CD4-positive, alpha-beta T cell treated with Interleukin-12 subunit alpha and Interleukin-12 subunit beta, for 1 hour (primary cell): ENCODE results near the gene TMEM132A.

ENCODE experiments used
- DNase-seq: peaks from one replicate; pipeline ENCODE4 v3.0.0-alpha.2; 2020

The TMEM132A gene

DNA sequence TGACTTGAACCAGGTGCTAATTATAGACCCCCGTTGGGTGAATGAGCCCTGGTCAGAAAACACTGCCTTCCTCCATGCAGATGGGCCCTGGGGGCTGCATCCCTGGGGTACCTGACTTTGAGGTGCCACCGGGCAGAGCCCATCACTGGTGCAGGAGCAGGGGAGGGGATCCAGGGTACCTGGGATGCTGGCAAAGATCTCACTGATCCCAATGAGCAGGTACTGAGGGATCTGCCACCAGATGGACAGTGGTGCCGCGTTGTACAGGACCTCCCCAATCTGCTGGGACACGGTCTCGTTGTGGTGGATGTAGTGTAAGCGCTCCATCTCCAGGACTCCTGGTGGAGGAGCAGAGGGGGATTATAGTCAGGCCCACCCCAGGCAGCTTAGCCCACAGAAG lies 15.0 kb downstream of the TMEM132A start:
- no peak for DNase-seq

GRCh38 chr11:60939855-60940254 lies 15.6 kb downstream of the TMEM132A start:
- DNase-seq, result no peak

- DNase-seq, result no peak
These were observed 17.3 kb downstream of the TMEM132A start for GRCh38 chr11:60941371-60942119.

DNA sequence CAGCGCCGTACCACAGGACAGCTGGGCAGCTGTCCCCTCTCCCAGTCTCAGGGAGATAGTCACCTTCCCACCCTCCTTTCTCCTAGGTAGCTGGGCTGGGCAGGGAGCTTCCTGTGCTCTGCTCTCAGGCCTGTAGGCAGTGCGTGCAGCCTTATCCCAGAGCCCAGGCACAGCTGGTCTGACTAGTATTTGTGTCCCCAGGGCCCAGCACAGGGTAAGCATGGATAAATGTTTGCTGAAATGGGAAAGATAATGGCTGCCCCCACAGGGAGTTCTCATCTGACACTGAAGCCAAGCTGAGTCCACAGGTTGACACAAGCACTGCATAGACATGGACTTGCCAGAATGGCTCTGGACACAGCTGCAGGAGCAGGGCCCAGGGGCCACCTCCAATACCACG lies 18.0 kb downstream of the TMEM132A start:
- DNase-seq, result no peak

DNA sequence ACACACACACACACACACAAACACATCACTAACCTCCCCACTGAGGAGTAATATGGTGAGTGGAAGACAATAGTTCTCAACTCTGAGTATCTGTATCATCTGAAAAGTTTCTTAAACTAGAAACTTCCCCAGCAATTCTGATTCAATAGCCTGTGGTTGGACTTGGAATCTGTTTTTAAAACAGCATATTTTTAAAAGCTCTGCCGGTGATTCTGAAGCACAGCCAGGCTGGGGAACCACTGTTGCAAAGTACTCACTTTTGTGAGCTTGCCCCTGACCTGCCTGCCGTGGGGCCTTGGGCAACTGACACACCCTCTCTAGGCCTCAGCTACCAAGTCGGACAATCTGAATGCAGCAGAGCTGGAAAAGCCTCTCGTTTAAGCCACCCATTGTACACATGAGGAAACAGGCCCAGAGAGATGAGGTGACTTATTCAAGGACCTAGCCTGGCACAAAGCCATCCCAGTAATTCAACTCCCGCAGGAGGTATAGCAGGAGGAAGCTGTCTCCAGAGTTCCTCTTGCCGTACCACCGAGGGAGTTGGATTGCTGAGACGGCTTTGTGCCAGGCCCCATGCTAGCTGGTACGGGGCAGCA lies 18.8 kb downstream of the TMEM132A start:
- DNase-seq, result no peak

DNA sequence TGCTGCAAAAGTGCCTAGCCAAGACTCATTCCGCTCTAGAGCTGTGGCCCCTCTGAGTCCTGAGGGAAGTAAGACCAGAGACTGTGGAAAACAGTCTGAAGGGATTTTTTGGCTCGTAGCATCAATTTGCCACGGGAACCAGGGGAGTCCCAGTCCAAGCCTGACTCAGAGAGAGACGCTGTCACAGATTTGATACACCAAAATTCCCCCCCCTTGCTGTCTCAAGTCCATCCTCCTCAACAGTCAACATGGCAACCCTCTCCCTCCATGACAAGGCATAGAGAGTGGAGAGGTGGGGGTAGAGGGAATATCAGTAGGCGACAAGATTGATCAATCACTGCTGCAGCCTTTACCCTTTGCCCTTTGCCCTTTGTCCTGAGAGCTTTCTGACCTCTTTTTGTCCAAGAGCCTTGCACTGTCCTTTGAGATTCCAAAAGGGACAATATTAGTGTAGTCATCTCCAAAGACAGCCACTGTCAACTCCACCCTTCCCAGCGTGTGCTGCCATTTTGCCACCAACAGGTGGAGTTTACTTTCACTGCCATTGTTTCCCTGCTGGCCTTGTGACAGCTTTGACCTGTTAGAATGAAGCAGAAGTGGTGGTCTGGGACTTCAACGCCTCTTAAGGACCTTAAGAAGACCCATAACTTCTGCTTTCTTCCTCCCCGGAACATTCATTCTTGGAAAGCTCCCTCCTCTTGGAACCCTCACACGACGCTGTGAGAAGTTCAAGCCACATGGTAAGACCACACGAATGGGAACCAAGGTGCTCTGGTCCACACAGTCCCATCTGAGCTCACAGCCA lies 20.4 kb downstream of the TMEM132A start:
- DNase-seq, result no peak

DNA sequence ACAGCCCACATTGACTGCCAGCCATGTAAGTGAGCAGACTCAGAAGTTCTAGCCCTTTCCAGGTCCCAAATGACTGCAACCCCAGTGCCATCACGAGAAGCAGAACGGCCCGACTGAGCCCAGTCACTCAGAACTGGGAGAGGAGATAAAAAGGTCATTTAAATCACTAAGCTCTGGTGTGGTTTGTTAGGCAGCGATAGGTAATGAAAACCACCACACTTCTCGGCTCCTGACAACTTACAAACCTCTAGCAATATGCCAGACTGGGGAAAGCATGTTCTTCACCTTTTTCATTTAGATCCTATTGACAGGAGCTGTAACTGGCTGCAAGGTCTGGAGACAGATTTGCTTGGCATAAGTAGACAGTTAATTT lies 21.0 kb downstream of the TMEM132A start:
- no peak for DNase-seq

- no peak for DNase-seq
These were observed 22.5 kb downstream of the TMEM132A start for GRCh38 chr11:60946601-60947264.

DNA sequence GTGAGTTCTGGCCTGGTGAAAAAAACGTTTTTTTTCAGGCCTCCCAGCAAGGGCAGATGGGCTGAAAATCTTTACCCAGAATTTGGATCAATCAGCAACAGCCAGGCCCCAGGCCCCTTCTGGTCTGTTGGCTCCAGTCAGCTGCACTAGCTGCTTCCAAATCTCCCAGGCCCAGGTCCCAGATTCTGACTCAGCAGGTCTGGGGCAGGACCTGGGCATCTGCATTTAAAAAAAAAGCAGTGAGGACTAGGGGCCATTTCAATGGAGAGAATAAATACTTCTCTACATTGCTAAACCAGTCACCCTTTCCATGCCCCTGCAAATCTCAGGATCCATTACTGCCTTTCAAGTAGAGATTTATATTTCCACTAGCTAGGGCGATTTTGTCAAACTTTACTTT lies 23.4 kb downstream of the TMEM132A start:
- DNase-seq, result no peak

GRCh38 chr11:60948250-60948649 lies 24.0 kb downstream of the TMEM132A start:
- DNase-seq, result no peak

- DNase-seq, result no peak
These were observed 25.8 kb downstream of the TMEM132A start for GRCh38 chr11:60950024-60950423.

DNA sequence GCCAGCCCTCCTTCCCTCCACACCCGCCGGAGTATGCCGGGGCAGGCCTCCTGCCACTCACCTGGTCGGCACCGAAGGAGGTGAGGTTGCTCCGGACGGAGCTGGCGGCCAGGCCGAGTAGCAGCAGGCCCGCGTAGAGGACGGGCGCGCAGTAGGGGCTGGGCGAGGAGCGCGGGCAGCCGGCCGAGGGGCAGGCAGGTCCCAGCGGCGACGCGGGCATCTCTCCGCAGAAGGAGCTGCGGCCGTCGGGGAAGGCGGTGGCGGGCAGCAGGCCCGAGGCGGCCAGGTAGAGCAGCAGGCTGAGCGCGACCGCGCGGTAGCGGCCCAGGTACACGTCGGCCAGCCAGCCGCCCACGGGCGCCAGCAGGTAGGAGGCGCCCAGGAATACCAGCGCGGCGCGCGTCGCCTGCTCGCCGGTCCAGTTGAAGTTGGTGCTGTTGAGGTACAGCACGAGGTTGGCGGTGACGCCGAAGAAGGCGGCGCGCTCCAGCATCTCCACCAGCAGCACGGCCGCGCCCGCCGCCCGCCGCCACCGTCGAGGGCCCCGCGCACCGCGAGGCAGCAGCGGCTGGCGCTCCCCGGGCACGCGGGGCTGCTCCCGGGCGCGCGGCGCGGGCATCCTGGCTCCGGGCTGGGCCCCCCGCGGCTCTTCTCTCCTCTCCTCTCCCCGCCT lies 26.8 kb downstream of the TMEM132A start:
- peak; percentile 20 for DNase-seq

- no peak for DNase-seq
These were observed 27.3 kb downstream of the TMEM132A start for GRCh38 chr11:60951606-60951903.

- DNase-seq, result peak; percentile 40
These were observed 27.9 kb downstream of the TMEM132A start, which contains the start of gene SLC15A3 for GRCh38 chr11:60951904-60952741. SLC15A3 (minus strand) TSS chr11:60952176; CDS start chr11:60951551, 625 bp downstream.

GRCh38 chr11:60952742-60953170 lies 28.5 kb downstream of the TMEM132A start:
- no peak for DNase-seq

DNA sequence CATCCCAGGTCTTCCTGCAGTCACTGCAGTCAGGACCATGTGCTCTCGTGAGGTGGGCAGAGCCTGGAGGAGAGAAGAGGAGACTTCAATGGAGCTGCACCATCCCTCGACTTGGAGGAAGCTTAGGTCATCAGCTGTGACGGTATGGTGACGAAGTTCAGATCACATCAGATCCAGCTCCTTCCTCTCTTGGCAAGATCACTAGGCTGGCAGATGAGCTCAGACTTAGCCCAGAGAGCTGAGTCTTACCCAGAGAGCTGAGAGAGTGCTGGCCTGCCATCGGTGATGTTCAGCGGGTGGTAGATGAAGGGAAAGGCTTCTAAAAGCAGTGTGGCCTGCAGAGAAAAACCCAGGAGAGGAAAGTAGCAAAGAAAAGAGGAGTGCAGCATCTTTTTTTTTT lies 29.5 kb downstream of the TMEM132A start:
- no peak for DNase-seq

DNA sequence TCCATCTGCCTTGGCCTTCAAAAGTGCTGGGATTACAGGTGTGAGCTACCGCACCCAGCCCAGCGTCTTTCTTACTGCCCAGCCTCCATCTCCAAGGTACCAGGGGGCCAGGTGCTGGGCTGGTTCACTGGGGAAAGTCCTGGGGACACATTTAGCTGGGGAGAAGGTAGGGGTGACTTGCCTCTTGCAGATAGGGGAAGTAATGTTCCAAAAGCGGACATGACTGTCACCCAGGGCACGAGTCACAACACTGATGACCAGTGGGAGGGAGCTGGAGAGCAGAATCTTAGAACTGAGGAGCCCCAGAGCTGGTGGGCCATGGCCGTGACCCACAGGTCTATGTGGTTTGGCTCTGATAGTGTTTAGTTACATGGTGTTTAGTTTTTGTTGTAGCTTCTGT lies 30.2 kb downstream of the TMEM132A start:
- no peak for DNase-seq

GRCh38 chr11:60955571-60955970 lies 31.3 kb downstream of the TMEM132A start:
- DNase-seq, result no peak

- no peak for DNase-seq
These were observed 32.9 kb downstream of the TMEM132A start for GRCh38 chr11:60957188-60957587.

- no peak for DNase-seq
These were observed 35.2 kb downstream of the TMEM132A start for GRCh38 chr11:60959431-60959830.

GRCh38 chr11:60960405-60960804 lies 36.1 kb downstream of the TMEM132A start:
- no peak for DNase-seq

DNA sequence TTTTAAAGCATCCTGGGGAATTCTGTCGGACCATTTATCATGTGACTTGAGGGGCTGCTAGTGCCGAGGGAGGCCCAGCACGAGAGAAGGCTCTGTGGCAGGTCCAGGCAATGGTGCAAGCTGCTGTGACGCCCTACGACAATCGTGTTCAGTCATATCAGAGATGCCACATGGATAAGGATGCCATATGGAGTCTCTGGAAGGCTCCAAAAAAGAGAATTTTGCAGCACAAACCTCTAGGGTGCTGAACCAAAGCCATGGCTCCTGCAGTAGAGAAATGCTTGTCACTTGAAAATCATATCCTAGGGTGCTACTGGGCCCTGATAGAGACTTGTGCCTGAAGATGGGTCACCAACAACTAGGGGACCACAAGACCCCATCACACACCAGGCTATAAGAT lies 40.5 kb downstream of the TMEM132A start:
- DNase-seq, result no peak
